GM12878 (cell line): ENCODE data around the gene GPRIN1.

ENCODE experiments used
- NR2C2 ChIP-seq: IDR thresholded peaks from 2 replicates; pipeline ENCODE4 v1.6.1; 2011; ENCODE audit warnings: borderline replicate concordance, low read depth; ENCODE audit not compliant: control insufficient read depth, insufficient read length
- POLR2AphosphoS5 ChIP-seq: IDR thresholded peaks from 2 replicates; pipeline ENCODE4 v1.6.1; 2011; ENCODE audit warnings: mild to moderate bottlenecking, low read length, inconsistent platforms

DNA sequence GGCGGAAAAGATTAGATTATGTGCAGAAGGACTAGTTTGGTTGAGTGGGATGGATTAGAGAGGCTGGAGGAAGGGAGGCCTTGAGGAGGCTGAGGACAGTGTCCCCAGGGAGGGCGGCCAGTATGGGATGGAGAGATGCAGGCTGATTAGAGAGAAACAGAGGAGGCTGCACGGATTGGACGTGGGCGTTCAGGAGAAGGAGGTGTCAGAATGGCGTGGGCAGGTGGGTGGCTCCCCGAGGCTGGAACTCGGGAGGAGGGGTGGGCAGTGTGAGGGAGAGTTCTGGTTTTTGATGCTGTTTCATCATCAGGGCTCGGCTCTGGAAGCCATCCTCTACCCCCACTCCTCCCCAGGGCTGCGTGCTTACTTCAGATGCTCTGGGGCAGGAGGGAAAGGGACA, 47.8 kb downstream of the GPRIN1 start:
- no peak for TF ChIP-seq NR2C2
- TF ChIP-seq POLR2AphosphoS5: no peak
